ENCODE measurements around the gene PRDM15. TPM values are rescaled to one million over a fixed set of nuclear protein-coding genes. Genes with fewer than 3 reads are reported as not detected.

PRDM15 gene
- total RNA-seq, 1 donor from 2014 or later = 20.5 TPM

GRCh38 chr21:41885341-41886024 is 6.3 kb upstream of the PRDM15 start:
- Histone ChIP-seq H3K4me1 (no peaks in the 10 kb centered on the region), H3K9me3 (no peaks in the 10 kb centered on the region), H3K27ac (no peak overlapping the region), H3K27me3 (no peaks in the 10 kb centered on the region), H3K4me3 (no peak overlapping the region), H3K36me3 (peaks cover 6 to 15% of the 10 kb centered on the region in 2 donors)
- intact Hi-C loops (cut with DNase I) = no loop called here
- DNase-seq (ENCODE audit: low spot score in 2 of 2) = no peak
- TF ChIP-seq, protein P1, sequence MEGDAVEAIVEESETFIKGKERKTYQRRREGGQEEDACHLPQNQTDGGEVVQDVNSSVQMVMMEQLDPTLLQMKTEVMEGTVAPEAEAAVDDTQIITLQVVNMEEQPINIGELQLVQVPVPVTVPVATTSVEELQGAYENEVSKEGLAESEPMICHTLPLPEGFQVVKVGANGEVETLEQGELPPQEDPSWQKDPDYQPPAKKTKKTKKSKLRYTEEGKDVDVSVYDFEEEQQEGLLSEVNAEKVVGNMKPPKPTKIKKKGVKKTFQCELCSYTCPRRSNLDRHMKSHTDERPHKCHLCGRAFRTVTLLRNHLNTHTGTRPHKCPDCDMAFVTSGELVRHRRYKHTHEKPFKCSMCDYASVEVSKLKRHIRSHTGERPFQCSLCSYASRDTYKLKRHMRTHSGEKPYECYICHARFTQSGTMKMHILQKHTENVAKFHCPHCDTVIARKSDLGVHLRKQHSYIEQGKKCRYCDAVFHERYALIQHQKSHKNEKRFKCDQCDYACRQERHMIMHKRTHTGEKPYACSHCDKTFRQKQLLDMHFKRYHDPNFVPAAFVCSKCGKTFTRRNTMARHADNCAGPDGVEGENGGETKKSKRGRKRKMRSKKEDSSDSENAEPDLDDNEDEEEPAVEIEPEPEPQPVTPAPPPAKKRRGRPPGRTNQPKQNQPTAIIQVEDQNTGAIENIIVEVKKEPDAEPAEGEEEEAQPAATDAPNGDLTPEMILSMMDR (IDR thresholded peaks at IDR 0.05) = no peak

DNA sequence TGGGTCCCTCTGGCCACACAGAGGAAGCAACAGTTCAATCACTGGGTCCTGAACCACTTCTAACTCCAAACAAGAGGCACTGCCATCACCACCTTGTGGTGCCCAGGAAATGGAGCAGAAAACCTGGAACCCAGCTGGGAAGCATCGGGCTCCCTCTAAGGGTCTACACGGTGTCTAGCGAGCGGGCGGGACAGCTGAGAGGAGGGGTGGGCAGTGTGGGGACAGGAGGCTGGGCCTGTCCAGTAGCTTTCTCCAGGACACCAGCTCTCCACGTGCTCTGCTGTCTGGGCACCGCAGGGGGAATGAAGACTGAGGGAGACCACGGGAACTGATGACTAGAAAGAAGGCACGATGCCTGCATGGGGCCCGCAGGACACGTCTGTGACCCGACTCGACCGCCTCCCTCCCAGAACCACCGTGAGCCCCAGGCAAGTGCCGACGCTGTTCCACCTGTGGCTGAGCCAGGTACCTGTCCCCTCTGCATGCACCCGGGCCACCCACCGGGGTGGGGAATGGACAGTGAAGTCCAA is 5.4 kb upstream of the PRDM15 start:
- Histone ChIP-seq H3K36me3 (peaks cover 6 to 13% of the 10 kb centered on the region in 2 donors), H3K4me1 (no peaks in the 10 kb centered on the region), H3K9me3 (no peaks in the 10 kb centered on the region), H3K27me3 (no peaks in the 10 kb centered on the region), H3K27ac (no peak overlapping the region), H3K4me3 (no peak overlapping the region)
- no peak for DNase-seq (ENCODE audit: low spot score in 2 of 2)
- intact Hi-C loops (cut with DNase I) = no loop called here
- TF ChIP-seq, protein P1 (IDR thresholded peaks at IDR 0.05) = no peak

GRCh38 chr21:41883582-41883981 is 4.4 kb upstream of the PRDM15 start:
- Histone ChIP-seq H3K4me3 (no peak overlapping the region), H3K36me3 (peaks cover 1 to 10% of the 10 kb centered on the region in 2 donors), H3K9me3 (no peaks in the 10 kb centered on the region), H3K27me3 (no peaks in the 10 kb centered on the region), H3K4me1 (no peaks in the 10 kb centered on the region), H3K27ac (no peak overlapping the region)
- intact Hi-C loops (cut with DNase I) = no loop called here
- no peak for DNase-seq (ENCODE audit: low spot score in 2 of 2)
- TF ChIP-seq, protein P1 (IDR thresholded peaks at IDR 0.05) = no peak

- H3K27me3 ChIP-seq = no peaks in the 10 kb centered on the region
- peaks cover 0 to 2% of the 10 kb centered on the region in 2 donors for H3K4me1 ChIP-seq
- H3K36me3 ChIP-seq = peaks cover 0 to 3% of the 10 kb centered on the region in 2 donors
- no peak overlapping the region for H3K4me3 ChIP-seq
- no peaks in the 10 kb centered on the region for H3K9me3 ChIP-seq
- no peak overlapping the region for H3K27ac ChIP-seq
- no peak for DNase-seq (ENCODE audit: low spot score in 2 of 2)
- intact Hi-C loops (cut with DNase I) = no loop called here
- TF ChIP-seq, protein P1 (IDR thresholded peaks at IDR 0.05) = no peak
These were observed 1.9 kb upstream of the PRDM15 start for GRCh38 chr21:41881051-41881450.

- TF ChIP-seq, protein P1 (IDR thresholded peaks at IDR 0.05) = no peak
- H3K4me1 ChIP-seq = peaks cover 0 to 2% of the 10 kb centered on the region in 2 donors
- H3K27me3 ChIP-seq = no peaks in the 10 kb centered on the region
- no peaks in the 10 kb centered on the region for H3K9me3 ChIP-seq
- H3K27ac ChIP-seq = no peak overlapping the region
- intact Hi-C loops (cut with DNase I) = no loop called here
- DNase-seq (ENCODE audit: low spot score in 2 of 2) = no peak
- peak overlapping the region; percentile 78 to 86 for H3K4me3 ChIP-seq
- H3K36me3 ChIP-seq = peaks cover 0 to 1% of the 10 kb centered on the region in 2 donors
These were observed 1.0 kb upstream of the PRDM15 start for GRCh38 chr21:41880153-41880552.

Data from ascending aorta (tissue), 2 donors.